Measurements from ENCODE around the gene LMO7. TPM values are rescaled to one million over a fixed set of nuclear protein-coding genes. Genes with fewer than 3 reads are reported as not detected.

LMO7 gene
- total RNA-seq, 2 experiments from 2014 or later: 12.2 to 15.3 TPM

GRCh38 chr13:75813323-75813722 lies 177.2 kb downstream of the LMO7 start:
- TF ChIP-seq CTCF (IDR thresholded peaks at IDR 0.05): no peak
- ChIA-PET POLR2A (no interaction called here), CTCF (interaction anchor here (1.0 kb wide), 1 partner anchor 117 kb away, joined by 4 read pairs; no protein-coding TSS in a partner anchor)
- intact Hi-C loops (cut with micrococcal nuclease): no loop called here
- H3K4me3 Mint-ChIP-seq: no peak overlapping the region
- peaks cover 2% of the 10 kb centered on the region for H3K4me1 Mint-ChIP-seq (ENCODE audit: low read depth)
- H3K27ac Mint-ChIP-seq: no peak overlapping the region
- no peaks in the 10 kb centered on the region for H3K9me3 Mint-ChIP-seq
- H3K27me3 Mint-ChIP-seq: no peaks in the 10 kb centered on the region
- DNase-seq (no peak), ATAC-seq (no peak)
- H3K36me3 Mint-ChIP-seq (ENCODE audit: low read depth): no peaks in the 10 kb centered on the region

- Mint-ChIP-seq H3K27ac (no peak overlapping the region), H3K4me1 (ENCODE audit: low read depth) (no peaks in the 10 kb centered on the region), H3K27me3 (no peaks in the 10 kb centered on the region), H3K36me3 (ENCODE audit: low read depth) (no peaks in the 10 kb centered on the region), H3K9me3 (no peaks in the 10 kb centered on the region), H3K4me3 (no peak overlapping the region)
- intact Hi-C loops (cut with micrococcal nuclease): no loop called here
- ATAC-seq (no peak), DNase-seq (no peak)
- no peak for TF ChIP-seq CTCF (IDR thresholded peaks at IDR 0.05)
- ChIA-PET CTCF (no interaction called here), POLR2A (no interaction called here)
These were observed 182.2 kb downstream of the LMO7 start for GRCh38 chr13:75818179-75818967.

- Mint-ChIP-seq H3K9me3 (no peaks in the 10 kb centered on the region), H3K27ac (no peak overlapping the region), H3K27me3 (no peaks in the 10 kb centered on the region), H3K36me3 (ENCODE audit: low read depth) (peaks cover 2% of the 10 kb centered on the region), H3K4me1 (ENCODE audit: low read depth) (peaks cover 2% of the 10 kb centered on the region), H3K4me3 (no peak overlapping the region)
- ChIA-PET POLR2A (no interaction called here), CTCF (interaction anchor here (1.8 kb wide), 1 partner anchor 58 kb away, joined by 4 read pairs; no protein-coding TSS in a partner anchor)
- intact Hi-C loops (cut with micrococcal nuclease): no loop called here
- DNase-seq (no peak), ATAC-seq (no peak)
- TF ChIP-seq CTCF (IDR thresholded peaks at IDR 0.05): no peak
These were observed 182.8 kb downstream of the LMO7 start for GRCh38 chr13:75818968-75819225.

- CTCF ChIA-PET: interaction anchor here (0.9 to 1.7 kb wide), 2 partner anchors 18 to 29 kb away, joined by 3 to 5 read pairs; no protein-coding TSS in a partner anchor
- TF ChIP-seq CTCF (IDR thresholded peaks at IDR 0.05): no peak
- ATAC-seq: no peak
- no peak overlapping the region for H3K27ac Mint-ChIP-seq
- H3K36me3 Mint-ChIP-seq (ENCODE audit: low read depth): peaks cover 12% of the 10 kb centered on the region
- H3K27me3 Mint-ChIP-seq: no peaks in the 10 kb centered on the region
- POLR2A ChIA-PET: interaction anchor here (0.6 kb wide), 1 partner anchor 106 kb away, joined by 3 read pairs; no protein-coding TSS in a partner anchor
- H3K4me3 Mint-ChIP-seq: no peak overlapping the region
- DNase-seq: no peak
- H3K4me1 Mint-ChIP-seq (ENCODE audit: low read depth): peaks cover 3% of the 10 kb centered on the region
- intact Hi-C loops (cut with micrococcal nuclease): no loop called here
- no peaks in the 10 kb centered on the region for H3K9me3 Mint-ChIP-seq
These were observed 189.0 kb downstream of the LMO7 start for GRCh38 chr13:75825161-75825560.

- peaks cover 12% of the 10 kb centered on the region for H3K36me3 Mint-ChIP-seq (ENCODE audit: low read depth)
- H3K9me3 Mint-ChIP-seq: no peaks in the 10 kb centered on the region
- no peak overlapping the region for H3K4me3 Mint-ChIP-seq
- peaks cover 3% of the 10 kb centered on the region for H3K4me1 Mint-ChIP-seq (ENCODE audit: low read depth)
- ChIA-PET CTCF (interaction anchor here (0.6 to 1.7 kb wide), 3 partner anchors 17 to 130 kb away, joined by 3 to 5 read pairs (median 3); no protein-coding TSS in a partner anchor), POLR2A (interaction anchor here (0.5 kb wide), 1 partner anchor 193 kb away, joined by 4 read pairs; no protein-coding TSS in a partner anchor)
- TF ChIP-seq CTCF (IDR thresholded peaks at IDR 0.05): no peak
- no peak for DNase-seq
- no peaks in the 10 kb centered on the region for H3K27me3 Mint-ChIP-seq
- intact Hi-C loops (cut with micrococcal nuclease): no loop called here
- no peak for ATAC-seq
- H3K27ac Mint-ChIP-seq: no peak overlapping the region
These were observed 189.5 kb downstream of the LMO7 start for GRCh38 chr13:75825594-75825993.

Measured in activated CD8-positive, alpha-beta T cell treated with anti-CD3 and anti-CD28 coated beads for 36 hours (primary cell).